Ascending aorta (tissue), 2 donors: ENCODE results near the gene KRT40. TPM values are rescaled to one million over a fixed set of nuclear protein-coding genes. Genes with fewer than 3 reads are reported as not detected.

ENCODE experiments used
- DNase-seq, 2 donors: peaks; one replicate each; pipeline ENCODE4 v3.0.0-alpha.2; 2019; ENCODE audit warnings: low spot score in 2 of 2
- H3K27ac ChIP-seq, 2 donors: fragments of 200-600 bp; sonication (generic); one replicate each; pipeline ENCODE4 v1.5.1; 2016 to 2017; ENCODE audit warnings: mild to moderate bottlenecking in 1 of 2
- H3K27me3 ChIP-seq: fragments of 200-600 bp; sonication (generic); one replicate; pipeline ENCODE4 v1.5.1; 2017
- H3K36me3 ChIP-seq, 2 donors: fragments of 200-600 bp; sonication (generic); one replicate each; pipeline ENCODE4 v1.5.1; 2016
- H3K4me1 ChIP-seq, 2 donors: fragments of 200-600 bp; sonication (generic); one replicate each; pipeline ENCODE4 v1.5.1; 2016 to 2017; ENCODE audit warnings: mild to moderate bottlenecking in 1 of 2
- H3K4me3 ChIP-seq, 2 donors: fragments of 200-600 bp; sonication (generic); one replicate each; pipeline ENCODE4 v1.5.1; 2016 to 2017; ENCODE audit warnings: mild to moderate bottlenecking in 1 of 2
- H3K9me3 ChIP-seq, 2 donors: fragments of 200-600 bp; sonication (generic); one replicate each; pipeline ENCODE4 v1.5.1; 2016
- intact Hi-C: fragments of 100-400 bp; cut with DNase I; formaldehyde crosslinking; loops from one replicate; pipeline ENCODE4 v1.15.1; 2023
- total RNA-seq: library from RNA; depleted of rRNA; stranded (reverse); fragments of >200 nt; gene quantifications from one replicate; pipeline ENCODE4 v1.1.0, GENCODE V29; 2016
- TF ChIP-seq, protein P1 (sequence below), 3 experiments: fragments of 200-600 bp in 2 of 3; fragments of 450-650 bp in 1 of 3; sonication (generic) in 2 of 3; IDR thresholded peaks; one replicate each; pipeline ENCODE4 v1.5.1; 2016 to 2019; ENCODE audit warnings: antibody characterized with exemption in 3 of 3, mild to moderate bottlenecking in 1 of 3, moderate library complexity in 1 of 3

Gene KRT40
- total RNA-seq, result not detected

DNA sequence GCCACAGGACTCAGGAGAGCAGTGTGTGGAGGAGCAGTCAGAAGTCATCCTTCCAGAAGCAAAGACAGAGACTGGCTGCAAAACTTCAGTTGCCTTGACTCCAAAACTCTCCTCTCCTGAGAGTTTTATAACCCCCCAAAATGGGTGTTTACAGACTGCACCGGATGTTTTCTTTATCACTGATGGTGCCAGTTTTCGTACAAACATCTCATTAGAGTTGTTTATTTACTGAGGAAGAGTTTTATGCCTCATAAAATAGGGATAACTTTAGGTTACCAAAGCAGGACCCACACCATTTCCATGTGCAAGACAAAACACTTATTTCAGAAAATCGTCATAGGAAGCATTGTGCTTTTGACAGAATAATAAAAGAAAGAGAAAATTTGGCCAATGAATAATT lies at the start of gene KRT40:
TSS of gene KRT40 (minus strand) at position 101 of the 400 bp plus-strand sequence. CDS start at position 48, 53 bp downstream.
- TF ChIP-seq, protein P1, sequence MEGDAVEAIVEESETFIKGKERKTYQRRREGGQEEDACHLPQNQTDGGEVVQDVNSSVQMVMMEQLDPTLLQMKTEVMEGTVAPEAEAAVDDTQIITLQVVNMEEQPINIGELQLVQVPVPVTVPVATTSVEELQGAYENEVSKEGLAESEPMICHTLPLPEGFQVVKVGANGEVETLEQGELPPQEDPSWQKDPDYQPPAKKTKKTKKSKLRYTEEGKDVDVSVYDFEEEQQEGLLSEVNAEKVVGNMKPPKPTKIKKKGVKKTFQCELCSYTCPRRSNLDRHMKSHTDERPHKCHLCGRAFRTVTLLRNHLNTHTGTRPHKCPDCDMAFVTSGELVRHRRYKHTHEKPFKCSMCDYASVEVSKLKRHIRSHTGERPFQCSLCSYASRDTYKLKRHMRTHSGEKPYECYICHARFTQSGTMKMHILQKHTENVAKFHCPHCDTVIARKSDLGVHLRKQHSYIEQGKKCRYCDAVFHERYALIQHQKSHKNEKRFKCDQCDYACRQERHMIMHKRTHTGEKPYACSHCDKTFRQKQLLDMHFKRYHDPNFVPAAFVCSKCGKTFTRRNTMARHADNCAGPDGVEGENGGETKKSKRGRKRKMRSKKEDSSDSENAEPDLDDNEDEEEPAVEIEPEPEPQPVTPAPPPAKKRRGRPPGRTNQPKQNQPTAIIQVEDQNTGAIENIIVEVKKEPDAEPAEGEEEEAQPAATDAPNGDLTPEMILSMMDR (IDR thresholded peaks at IDR 0.05), result no peak
- Histone ChIP-seq H3K27me3 (no peaks in the 10 kb centered on the region), H3K4me1 (no peaks in the 10 kb centered on the region), H3K27ac (no peak within 1 kb of the TSS), H3K36me3 (no peaks in the 10 kb centered on the region), H3K4me3 (no peak within 1 kb of the TSS), H3K9me3 (no peaks in the 10 kb centered on the region)
- DNase-seq, result no peak
- intact Hi-C loops, result no loop called here

- H3K27me3 ChIP-seq, result peaks cover 5% of the 10 kb centered on the region
- H3K4me3 ChIP-seq, result no peak within 1 kb of the TSS
- H3K27ac ChIP-seq, result no peak within 1 kb of the TSS
- no peaks in the 10 kb centered on the region for H3K9me3 ChIP-seq
- TF ChIP-seq, protein P1 (IDR thresholded peaks at IDR 0.05), result no peak
- intact Hi-C loops, result no loop called here
- no peak for DNase-seq
- H3K36me3 ChIP-seq, result no peaks in the 10 kb centered on the region
- no peaks in the 10 kb centered on the region for H3K4me1 ChIP-seq
These were observed 45.6 kb upstream of the KRT40 start, which contains the start of gene KRTAP1-4 for GRCh38 chr17:41029633-41030245. Gene KRTAP1-4, minus strand, starts transcription at chr17:41030195. Its CDS starts 117 bp downstream, at chr17:41030078.

DNA sequence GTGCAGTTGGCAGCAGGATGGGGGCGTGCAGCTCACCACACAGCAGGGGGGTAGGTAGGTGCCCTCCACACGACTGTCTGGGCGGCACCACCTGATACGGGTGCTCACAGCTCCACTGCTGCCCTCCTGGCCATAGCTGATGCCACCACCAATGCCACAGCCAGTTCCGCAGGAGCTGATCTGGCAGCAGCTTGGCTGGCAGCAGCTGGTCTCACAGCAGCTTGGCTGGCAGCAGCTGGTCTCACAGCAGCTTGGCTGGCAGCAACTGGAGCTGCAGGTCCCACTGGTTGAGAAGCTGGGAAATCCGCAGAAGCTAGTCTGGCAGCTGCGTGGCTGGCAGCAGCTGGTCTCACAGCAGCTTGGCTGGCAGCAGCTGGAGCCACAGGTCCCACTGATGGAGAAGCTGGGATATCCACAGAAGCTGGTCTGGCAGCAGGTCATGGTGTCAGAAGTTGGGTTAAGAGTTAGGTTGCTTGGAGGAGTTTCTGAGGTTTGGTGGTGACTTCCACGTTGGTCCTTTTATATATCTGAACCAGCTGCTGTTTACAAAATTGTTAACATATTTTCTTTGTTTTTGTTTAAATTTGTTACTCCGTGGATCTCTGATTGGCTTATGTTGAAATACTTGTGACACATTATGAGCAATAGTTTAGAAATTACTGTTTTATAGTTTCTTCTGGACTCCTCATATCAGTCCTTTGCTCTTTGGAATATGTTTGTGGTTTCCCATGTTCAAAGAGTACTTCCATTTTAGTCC lies 42.8 kb upstream of the KRT40 start, which contains the start of gene KRTAP1-5:
TSS of gene KRTAP1-5 (minus strand) at position 494 of the 757 bp plus-strand sequence. CDS start at position 441, 53 bp downstream.
- Histone ChIP-seq H3K4me3 (no peak within 1 kb of the TSS), H3K4me1 (no peaks in the 10 kb centered on the region), H3K9me3 (no peaks in the 10 kb centered on the region), H3K36me3 (no peaks in the 10 kb centered on the region), H3K27ac (no peak within 1 kb of the TSS), H3K27me3 (peaks cover 5% of the 10 kb centered on the region)
- no peak for DNase-seq
- intact Hi-C loops, result no loop called here
- TF ChIP-seq, protein P1 (IDR thresholded peaks at IDR 0.05), result no peak

GRCh38 chr17:41024697-41025096 lies 40.6 kb upstream of the KRT40 start:
- TF ChIP-seq, protein P1 (IDR thresholded peaks at IDR 0.05), result no peak
- no peaks in the 10 kb centered on the region for H3K36me3 ChIP-seq
- DNase-seq, result no peak
- peaks cover 5% of the 10 kb centered on the region for H3K27me3 ChIP-seq
- no peak overlapping the region for H3K27ac ChIP-seq
- H3K9me3 ChIP-seq, result no peaks in the 10 kb centered on the region
- intact Hi-C loops, result no loop called here
- H3K4me3 ChIP-seq, result no peak overlapping the region
- no peaks in the 10 kb centered on the region for H3K4me1 ChIP-seq

DNA sequence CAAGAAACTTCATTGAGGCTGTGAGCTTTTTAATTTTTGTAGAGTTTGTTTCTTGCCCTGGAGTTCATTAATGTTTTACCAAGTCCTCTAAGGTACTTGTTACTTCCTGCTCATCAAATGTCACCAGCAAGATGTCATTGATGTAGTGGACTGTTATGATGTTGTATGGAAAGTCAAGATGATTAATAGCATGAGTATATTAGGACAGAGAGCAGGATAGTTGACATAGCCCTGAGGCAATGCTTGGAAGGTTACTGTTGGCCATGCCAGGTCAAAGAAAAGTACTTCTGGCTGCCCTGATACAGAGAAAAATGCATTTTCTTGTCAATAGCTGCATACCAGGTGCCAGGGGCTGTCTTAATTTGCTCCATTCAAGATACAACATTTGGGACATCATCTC lies 36.2 kb upstream of the KRT40 start:
- H3K4me3 ChIP-seq, result no peak overlapping the region
- H3K27ac ChIP-seq, result no peak overlapping the region
- H3K36me3 ChIP-seq, result no peaks in the 10 kb centered on the region
- no peaks in the 10 kb centered on the region for H3K4me1 ChIP-seq
- H3K27me3 ChIP-seq, result no peaks in the 10 kb centered on the region
- no peaks in the 10 kb centered on the region for H3K9me3 ChIP-seq
- TF ChIP-seq, protein P1 (IDR thresholded peaks at IDR 0.05), result no peak
- intact Hi-C loops, result no loop called here
- no peak for DNase-seq
